OCI-M2 (cell line): ENCODE data around the gene ZC3H12A.

ENCODE experiments used
- DNase-seq: peaks from one replicate; lab custom pipeline; 2025; ENCODE audit not compliant: unreplicated experiment; lab: John Stamatoyannopoulos, UW

Gene ZC3H12A

GRCh38 chr1:37453647-37454046 is 20.7 kb upstream of the ZC3H12A start:
- DNase-seq = no peak

DNA sequence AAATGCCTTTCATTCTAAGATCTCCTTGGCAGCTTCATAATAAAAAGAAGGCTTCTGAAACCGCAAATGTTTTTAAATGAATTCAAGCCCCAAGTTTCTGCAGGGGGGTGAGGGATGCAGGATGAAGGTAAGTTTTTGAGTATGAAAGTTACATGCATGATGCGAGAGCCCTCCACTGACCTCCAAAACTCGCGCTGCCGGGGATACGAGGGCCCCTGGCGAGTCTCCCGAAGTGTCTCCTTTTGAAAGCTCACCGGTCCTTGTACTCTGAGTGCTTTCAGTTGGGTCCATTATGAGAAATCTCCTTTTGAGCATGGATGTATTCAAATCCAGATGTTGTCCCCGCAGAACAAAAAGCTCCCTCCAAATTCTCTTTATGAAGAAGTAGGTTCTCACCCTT is 18.9 kb upstream of the ZC3H12A start:
- DNase-seq = no peak

- DNase-seq = no peak
These were observed 17.8 kb upstream of the ZC3H12A start for GRCh38 chr1:37456614-37457013.

DNA sequence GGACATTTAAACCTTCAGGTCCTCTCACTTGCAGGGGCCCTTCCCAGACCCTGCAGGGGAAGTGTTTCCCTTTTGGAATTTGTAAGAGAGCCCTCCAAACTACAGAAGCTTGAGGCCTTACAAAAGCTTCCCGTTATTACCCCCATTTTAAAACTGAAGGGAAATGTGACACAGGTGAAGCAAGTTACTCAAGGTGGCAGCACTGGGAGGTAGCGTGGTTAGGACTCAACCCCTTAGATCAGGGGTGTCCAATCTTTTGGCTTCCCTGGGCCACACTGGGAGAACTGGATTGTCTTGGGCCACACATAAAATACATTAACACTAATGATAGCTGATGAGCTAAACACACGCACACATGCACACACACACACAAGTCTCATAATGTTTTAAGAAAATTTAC is 15.8 kb upstream of the ZC3H12A start:
- DNase-seq = no peak

- DNase-seq = no peak
These were observed 12.5 kb upstream of the ZC3H12A start for GRCh38 chr1:37461698-37462436.

DNA sequence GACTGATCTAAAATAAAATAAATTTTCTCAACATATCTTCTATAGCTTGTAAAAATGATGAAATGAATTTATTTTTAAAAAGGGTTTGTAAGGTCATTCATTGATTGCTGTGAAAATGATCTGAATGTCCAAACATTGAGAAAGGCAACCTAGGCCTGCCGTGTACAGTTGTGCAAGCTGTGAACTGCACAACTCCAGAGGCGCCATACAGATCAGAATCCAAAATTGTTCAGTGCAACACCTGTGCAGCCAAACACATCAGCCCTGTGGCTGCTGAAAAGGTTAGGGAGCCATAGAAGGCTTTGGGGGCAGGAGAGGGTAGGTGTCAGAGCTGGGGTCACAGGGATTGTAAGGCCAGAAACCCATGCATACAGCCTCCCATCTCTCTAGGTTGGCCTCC is 9.9 kb upstream of the ZC3H12A start:
- DNase-seq = no peak

- no peak for DNase-seq
These were observed 8.5 kb upstream of the ZC3H12A start for GRCh38 chr1:37465593-37466517.

DNA sequence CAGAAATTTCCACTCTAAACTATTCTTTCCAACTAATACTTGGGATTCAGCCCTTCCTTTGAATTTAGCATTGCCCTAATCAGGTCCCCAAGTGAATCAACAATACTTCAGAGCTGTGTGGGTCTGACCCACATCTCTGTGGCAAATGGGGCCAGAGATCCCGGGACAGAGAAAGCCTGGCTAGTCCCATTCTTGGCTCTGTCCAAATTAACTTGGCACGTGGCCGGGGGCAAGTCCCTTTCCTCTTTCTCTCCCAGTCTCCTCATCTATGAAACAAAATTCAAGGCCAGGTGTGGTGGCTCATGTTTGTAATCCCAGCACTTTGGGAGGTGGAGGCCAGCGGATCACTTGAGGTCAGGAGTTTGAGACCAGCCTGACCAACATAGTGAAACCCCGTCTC is 6.3 kb upstream of the ZC3H12A start:
- no peak for DNase-seq

DNA sequence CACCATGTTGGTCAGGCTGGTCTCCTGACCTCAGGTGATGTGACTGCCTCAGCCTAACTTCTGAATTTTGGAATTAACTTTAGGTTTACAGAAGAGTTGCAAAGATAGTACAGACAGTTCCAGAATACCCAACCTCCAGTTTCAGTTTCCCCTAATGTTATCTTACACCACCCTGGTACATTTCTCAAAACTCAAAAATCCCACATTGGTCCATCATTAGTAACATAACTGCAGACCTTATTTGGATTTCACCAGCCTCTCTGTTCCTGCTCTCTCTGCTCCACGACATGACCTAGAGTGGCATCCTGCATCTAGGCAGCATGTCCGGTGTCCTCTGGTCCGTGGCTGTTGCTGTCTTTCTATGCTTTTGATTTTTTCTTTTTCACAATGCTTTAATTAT is 5.0 kb upstream of the ZC3H12A start:
- DNase-seq = no peak

DNA sequence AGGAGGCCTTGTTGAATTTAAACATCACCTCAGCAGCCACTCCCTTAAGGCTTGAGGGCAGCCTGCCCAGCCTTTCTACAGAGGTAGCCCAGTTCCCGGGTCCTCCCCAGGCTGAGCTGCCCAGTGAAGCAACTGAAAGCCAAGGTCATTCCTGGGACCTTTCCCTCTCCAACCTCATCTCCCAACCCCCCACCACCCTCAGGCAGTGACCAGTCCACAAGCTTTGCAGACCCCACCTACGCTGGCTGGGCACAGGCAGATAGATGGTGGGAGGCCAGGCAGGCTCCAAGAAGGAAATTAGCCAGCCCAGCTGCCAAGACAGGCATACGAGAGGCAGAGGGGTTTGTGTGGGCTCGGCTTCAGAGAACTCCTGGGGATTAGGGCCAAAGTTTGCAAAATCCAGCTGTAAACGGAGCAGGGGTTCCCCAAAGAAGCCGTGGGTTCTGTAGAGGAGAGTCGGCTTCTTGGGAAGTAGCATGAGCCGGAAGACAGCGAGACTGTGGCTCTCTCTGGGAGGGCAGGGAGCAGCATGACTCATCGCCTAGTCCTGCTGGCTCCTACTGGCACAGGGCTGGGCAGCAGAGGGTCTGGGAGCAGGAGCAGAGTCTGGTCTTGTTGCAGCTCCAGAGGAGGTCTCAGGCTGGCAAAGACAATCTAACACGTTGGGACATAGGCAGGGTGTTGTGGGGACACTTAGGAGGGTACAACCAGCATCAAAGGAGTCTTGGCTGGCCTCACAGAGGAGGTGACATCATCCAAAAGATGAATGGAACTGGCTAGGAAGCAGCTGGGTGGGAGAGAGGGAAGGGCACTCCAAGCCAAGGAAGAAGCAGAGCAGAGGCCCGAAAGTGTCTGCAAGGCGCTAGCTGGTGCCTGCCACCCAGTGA is 2.8 kb upstream of the ZC3H12A start:
- no peak for DNase-seq

- no peak for DNase-seq
These were observed 2.1 kb upstream of the ZC3H12A start for GRCh38 chr1:37472281-37472680.

GRCh38 chr1:37472994-37473393 is 1.4 kb upstream of the ZC3H12A start:
- DNase-seq = no peak

DNA sequence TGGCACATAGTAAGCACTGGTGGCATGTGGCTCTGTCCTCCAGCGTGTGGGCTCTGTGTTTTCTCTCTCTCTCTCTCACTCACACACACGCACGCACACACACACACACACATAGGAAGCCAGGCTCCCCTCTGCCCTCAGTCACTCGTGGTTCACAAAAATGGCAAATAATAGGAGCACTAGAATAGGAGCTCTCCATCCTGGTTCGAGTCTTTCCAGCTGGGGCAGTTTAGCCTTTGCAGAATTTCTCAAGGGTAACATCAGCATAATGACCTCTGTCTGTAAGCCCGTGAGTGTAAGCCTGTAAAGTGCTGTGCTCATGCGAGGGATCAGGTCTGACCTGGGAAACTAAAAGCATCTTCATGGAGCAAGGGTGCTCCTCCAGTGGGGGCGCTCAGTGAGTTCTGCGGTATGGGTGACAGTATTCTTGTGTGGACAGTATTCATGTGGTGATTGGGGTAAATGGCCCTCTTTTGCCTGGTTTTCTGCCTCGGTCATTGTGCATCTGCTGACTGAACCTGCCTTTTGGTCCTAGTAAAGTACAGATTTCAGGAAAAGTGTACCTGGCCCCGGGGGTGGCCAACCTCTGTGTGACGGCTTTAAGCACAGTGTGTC is 842 bp upstream of the ZC3H12A start:
- no peak for DNase-seq

DNA sequence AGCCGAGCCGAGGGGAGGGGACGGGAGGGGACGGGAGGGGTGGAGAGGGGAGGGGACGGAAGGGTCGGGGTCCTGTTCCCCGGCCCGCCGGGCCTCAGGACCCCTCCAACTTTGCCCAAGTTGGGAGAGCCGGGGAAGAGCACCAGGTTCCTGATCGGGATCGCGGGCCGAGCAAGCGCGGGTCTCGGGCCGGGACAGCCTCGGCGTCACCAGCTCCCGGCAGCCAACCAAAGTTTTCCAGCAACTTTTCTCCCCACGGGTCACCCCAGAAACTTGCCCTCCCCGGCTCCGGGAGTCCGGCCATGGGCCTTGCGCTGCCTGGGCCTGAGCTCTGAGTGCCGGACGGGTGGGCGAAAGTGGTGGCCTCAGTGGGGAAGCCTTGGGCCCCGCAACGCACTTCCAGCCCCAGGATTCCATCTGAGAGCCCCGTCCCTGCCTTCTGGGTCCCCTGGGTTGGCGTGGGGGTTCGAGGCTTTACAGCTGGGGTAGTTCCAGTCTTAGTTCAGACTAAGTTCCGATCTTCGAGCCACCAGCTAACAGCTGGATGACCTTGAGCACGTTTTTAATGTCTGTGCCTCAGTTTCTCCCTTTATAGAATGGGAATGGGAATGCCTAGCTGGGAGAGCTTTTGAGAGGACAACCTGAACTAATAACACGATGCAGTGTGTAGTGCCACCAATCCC is 458 bp downstream of the ZC3H12A start:
- no peak for DNase-seq

DNA sequence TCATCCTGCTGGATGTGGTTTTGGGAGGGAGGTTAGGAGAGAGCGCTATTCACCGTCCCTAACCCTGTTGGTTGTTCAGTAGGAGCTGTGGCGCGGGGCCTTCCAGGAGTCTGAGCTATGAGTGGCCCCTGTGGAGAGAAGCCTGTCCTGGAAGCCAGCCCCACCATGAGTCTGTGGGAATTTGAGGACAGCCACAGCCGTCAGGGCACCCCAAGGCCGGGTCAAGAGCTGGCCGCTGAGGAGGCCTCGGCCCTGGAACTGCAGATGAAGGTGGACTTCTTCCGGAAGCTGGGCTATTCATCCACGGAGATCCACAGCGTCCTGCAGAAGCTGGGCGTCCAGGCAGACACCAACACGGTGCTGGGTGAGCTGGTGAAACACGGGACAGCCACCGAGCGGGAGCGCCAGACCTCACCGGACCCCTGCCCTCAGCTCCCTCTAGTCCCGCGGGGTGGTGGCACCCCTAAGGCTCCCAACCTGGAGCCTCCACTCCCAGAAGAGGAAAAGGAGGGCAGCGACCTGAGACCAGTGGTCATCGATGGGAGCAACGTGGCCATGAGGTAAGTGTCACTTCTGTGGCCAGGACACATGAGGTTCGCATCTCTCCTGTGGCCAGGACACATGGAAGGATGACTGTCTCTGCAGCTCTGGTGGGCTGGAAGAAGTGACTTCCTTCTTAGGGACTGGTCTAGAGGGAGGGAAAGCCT is 1.2 kb downstream of the ZC3H12A start:
- no peak for DNase-seq

- DNase-seq = no peak
These were observed 1.7 kb downstream of the ZC3H12A start for GRCh38 chr1:37476087-37476452.

DNA sequence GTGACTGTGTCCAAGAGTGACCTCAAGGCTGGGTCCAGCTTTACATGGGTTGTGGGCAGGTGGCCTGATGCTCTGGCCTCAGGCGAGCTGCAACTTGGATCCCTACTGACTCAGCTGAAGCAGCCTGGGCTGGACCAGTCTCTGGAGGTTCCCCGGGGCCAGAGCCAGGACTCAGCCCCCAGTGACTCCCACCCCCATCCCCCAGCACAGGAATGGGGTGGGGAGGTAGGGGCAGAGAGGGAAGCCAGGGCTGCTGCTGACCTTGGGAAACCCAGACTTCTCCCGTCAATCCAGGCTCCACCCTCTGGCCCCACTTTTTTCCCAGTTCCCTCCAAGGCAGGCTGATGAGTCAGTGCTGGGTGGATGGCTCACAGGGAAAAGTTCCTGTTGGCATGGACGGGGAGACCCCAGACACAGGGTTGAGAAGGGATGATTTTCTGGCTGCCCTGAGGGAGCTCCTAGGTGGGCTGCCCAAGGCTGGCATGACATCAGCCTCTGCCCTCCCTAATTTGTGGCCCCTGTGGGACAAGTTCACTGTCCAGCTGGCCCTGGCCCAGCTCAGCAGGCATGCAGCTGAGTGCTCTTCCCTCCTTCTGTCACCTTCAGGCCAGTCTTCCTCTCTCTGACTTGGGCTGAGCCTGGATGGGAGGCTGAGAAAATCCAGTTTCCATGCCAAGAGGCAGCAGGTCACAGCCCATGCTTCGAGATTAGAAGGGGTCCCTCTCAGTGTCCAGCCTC is 2.2 kb downstream of the ZC3H12A start:
- no peak for DNase-seq

GRCh38 chr1:37477198-37477931 is 3.0 kb downstream of the ZC3H12A start:
- DNase-seq = no peak
